Measurements from ENCODE around the gene SMIM45.

SMIM45 gene

GRCh38 chr22:41936894-41937169 lies 15.1 kb upstream of the SMIM45 start:
- TF ChIP-seq CTCF (IDR thresholded peaks at IDR 0.05): no peak
- H3K4me3 ChIP-seq: no peak overlapping the region
- H3K4me1 ChIP-seq: peaks cover 0 to 4% of the 10 kb centered on the region in 2 donors
- H3K36me3 ChIP-seq: no peaks in the 10 kb centered on the region
- intact Hi-C loops (cut with DNase I): no loop called here
- H3K27ac ChIP-seq: no peak overlapping the region
- H3K9me3 ChIP-seq: no peaks in the 10 kb centered on the region
- no peaks in the 10 kb centered on the region for H3K27me3 ChIP-seq
- DNase-seq (ENCODE audit: low spot score in 2 of 2): no peak

- DNase-seq (ENCODE audit: low spot score in 2 of 2): peak; percentile 67 to 78
- H3K4me3 ChIP-seq: no peak overlapping the region
- intact Hi-C loops (cut with DNase I): loop anchor here (2.0 kb wide), 1 partner anchor 117 kb away; no protein-coding TSS in a partner anchor
Observed at GRCh38 chr22:41939981-41940831, 11.7 kb upstream of the SMIM45 start.

GRCh38 chr22:41940832-41941765 lies 10.9 kb upstream of the SMIM45 start:
- no peaks in the 10 kb centered on the region for H3K36me3 ChIP-seq
- no peaks in the 10 kb centered on the region for H3K27me3 ChIP-seq
- H3K27ac ChIP-seq: peak overlapping the region; percentile 52 to 66
- intact Hi-C loops (cut with DNase I): loop anchor here (1.0 to 2.0 kb wide), 3 partner anchors 118 to 244 kb away; no protein-coding TSS in a partner anchor
- TF ChIP-seq CTCF (IDR thresholded peaks at IDR 0.05): peak; percentile 92 to 96 (median 93)
- H3K9me3 ChIP-seq: no peaks in the 10 kb centered on the region
- H3K4me1 ChIP-seq: peaks cover 0 to 7% of the 10 kb centered on the region in 2 donors
- H3K4me3 ChIP-seq: no peak overlapping the region
- DNase-seq (ENCODE audit: low spot score in 2 of 2): peak; percentile 50 to 92

More at GRCh38 chr22:41939981-41940831, 11.7 kb upstream of the SMIM45 start:
- peaks cover 0 to 4% of the 10 kb centered on the region in 2 donors for H3K4me1 ChIP-seq
- no peaks in the 10 kb centered on the region for H3K9me3 ChIP-seq
- H3K27ac ChIP-seq: peak overlapping the region; percentile 52 to 66
- H3K36me3 ChIP-seq: no peaks in the 10 kb centered on the region
- no peak for TF ChIP-seq CTCF (IDR thresholded peaks at IDR 0.05)
- no peaks in the 10 kb centered on the region for H3K27me3 ChIP-seq

GRCh38 chr22:41943661-41944209 lies 8.2 kb upstream of the SMIM45 start:
- H3K4me1 ChIP-seq: peaks cover 0 to 11% of the 10 kb centered on the region in 2 donors
- H3K36me3 ChIP-seq: no peaks in the 10 kb centered on the region
- H3K27me3 ChIP-seq: no peaks in the 10 kb centered on the region
- no peak for TF ChIP-seq CTCF (IDR thresholded peaks at IDR 0.05)
- no peak overlapping the region for H3K4me3 ChIP-seq
- intact Hi-C loops (cut with DNase I): no loop called here
- H3K27ac ChIP-seq: no peak overlapping the region
- H3K9me3 ChIP-seq: no peaks in the 10 kb centered on the region
- DNase-seq (ENCODE audit: low spot score in 2 of 2): no peak

GRCh38 chr22:41946629-41947423 lies 5.1 kb upstream of the SMIM45 start, which contains the start of gene CENPM:
CENPM (minus strand) TSS chr22:41947152; CDS start chr22:41947076, 76 bp downstream.
- intact Hi-C loops (cut with DNase I): loop anchor here (2.0 to 5.0 kb wide), 3 partner anchors 114 to 258 kb away; partner anchors contain the start of genes NAGA, PHETA2, SNU13 and SREBF2
- H3K36me3 ChIP-seq: no peaks in the 10 kb centered on the region
- H3K9me3 ChIP-seq: no peaks in the 10 kb centered on the region
- no peak within 1 kb of the TSS for H3K27ac ChIP-seq
- no peaks in the 10 kb centered on the region for H3K27me3 ChIP-seq
- DNase-seq (ENCODE audit: low spot score in 2 of 2): peak; percentile 70 to 93
- H3K4me3 ChIP-seq: peak within 1 kb of the TSS; percentile 64 to 75
- peaks cover 0 to 8% of the 10 kb centered on the region in 2 donors for H3K4me1 ChIP-seq
- no peak for TF ChIP-seq CTCF (IDR thresholded peaks at IDR 0.05)

Data from ascending aorta (tissue), 2 donors.